Measurements from ENCODE around the gene FUT8.
A peak's percentile ranks its signal among the peaks of the same experiment; 100 is the strongest.
"Not testable (repeated sequence)": the region's sequence is repeated elsewhere in the genome, so short reads cannot be mapped to it uniquely, and the experiment has no call there.

FUT8 gene

DNA sequence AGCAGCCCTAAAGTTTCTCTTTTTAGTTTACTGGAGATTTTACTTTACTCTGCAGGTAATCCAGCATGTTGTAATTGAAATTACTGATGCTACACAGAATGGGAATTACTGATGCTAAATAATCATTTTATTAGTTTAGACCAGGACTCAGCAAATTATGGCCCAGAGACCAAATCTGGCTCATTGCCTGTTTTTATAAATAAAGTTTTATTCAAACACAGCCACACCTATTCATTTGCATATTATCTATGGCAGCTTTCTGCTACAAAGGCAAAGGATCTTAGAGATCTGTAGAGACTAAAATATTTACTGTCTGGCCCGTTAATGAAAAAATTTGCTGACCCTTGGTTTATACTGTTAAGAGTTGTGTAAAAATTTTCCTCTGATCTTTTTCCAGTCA is 216.1 kb downstream of the FUT8 start:
- no peak for DNase-seq

DNA sequence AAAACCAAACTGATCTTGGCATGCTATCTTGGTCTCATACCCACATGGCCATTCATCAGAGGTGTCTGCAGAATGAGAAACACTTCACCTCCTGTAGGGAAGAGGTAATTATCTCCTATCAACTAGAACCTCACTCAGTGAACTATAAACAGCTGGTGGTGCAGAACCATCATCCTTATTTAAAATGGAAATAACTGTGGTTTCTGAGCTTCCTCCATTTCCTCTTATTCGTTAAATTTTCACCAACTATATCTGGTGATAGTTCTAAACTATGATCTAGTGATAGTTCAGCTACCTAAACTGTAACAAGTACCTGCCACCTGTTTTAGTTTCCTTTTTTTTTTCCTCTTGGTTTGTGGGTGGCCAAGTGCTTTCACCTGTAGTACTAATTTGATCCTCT is 218.5 kb downstream of the FUT8 start:
- no peak for DNase-seq

- no peak for DNase-seq
These were observed 220.0 kb downstream of the FUT8 start for GRCh38 chr14:65632487-65632886.

GRCh38 chr14:65633666-65634065 is 221.1 kb downstream of the FUT8 start:
- not testable (repeated sequence) for DNase-seq

DNA sequence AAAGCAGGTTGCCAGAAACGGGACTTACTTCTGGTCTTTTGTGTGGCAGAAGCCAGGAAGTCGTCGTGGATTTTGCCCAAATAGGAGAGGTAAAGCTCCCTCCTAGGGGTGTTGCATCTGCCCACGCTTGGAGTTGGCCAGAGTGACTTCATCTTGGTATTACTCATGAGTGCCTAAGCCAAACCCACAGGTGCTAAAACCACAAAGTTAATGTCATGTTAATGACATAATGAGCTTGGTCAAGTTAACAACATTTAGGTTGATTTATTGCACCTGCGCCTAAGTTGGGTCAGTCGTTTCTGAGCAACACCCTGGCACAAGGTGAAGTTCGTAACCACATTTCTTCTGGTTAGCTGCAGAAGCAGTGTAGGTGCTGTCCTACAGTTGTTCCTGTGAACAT is 225.2 kb downstream of the FUT8 start:
- DNase-seq, result peak; percentile 7

DNA sequence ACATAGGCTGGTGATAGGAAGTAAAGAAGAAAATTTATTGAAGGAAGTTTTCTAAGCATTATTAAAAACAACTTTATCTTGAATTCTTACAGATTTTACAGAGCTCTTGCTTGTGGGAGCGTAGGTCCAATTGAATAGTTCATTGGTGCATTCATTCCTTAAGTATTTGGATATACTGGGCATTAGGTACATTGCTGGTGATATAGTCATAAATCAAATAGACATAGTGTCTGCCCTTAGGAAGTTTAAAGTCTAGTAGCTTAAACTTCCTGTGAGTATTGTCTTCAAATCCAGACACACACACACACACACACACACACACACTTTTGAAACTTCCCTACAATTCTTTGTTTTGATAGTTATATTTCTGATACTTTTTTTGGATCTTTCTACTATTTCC is 226.7 kb downstream of the FUT8 start:
- no peak for DNase-seq

GRCh38 chr14:65650826-65651225 is 238.3 kb downstream of the FUT8 start:
- no peak for DNase-seq

DNA sequence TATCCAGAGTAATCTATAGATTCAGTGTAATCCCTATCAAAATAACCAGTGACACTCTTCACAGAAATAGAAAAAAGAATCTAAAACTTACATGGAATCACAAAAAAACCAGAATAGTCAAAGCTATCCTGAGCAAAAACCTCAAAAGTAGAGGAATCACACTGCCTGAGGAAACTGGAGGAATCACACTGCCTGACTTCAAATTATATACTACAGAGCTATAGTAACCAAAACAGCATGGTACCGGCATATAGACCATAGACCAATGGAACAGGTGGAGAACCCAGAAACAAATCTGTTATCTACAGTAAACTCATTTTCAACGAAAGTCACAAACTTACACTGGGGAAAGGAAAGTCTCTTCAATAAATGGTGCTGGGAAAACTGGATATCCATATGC is 244.0 kb downstream of the FUT8 start:
- no peak for DNase-seq

- DNase-seq, result peak; percentile 22
These were observed 245.7 kb downstream of the FUT8 start for GRCh38 chr14:65658202-65658601.

GRCh38 chr14:65661865-65662264 is 249.3 kb downstream of the FUT8 start:
- DNase-seq, result no peak

GRCh38 chr14:65664436-65664835 is 251.9 kb downstream of the FUT8 start:
- DNase-seq, result no peak

DNA sequence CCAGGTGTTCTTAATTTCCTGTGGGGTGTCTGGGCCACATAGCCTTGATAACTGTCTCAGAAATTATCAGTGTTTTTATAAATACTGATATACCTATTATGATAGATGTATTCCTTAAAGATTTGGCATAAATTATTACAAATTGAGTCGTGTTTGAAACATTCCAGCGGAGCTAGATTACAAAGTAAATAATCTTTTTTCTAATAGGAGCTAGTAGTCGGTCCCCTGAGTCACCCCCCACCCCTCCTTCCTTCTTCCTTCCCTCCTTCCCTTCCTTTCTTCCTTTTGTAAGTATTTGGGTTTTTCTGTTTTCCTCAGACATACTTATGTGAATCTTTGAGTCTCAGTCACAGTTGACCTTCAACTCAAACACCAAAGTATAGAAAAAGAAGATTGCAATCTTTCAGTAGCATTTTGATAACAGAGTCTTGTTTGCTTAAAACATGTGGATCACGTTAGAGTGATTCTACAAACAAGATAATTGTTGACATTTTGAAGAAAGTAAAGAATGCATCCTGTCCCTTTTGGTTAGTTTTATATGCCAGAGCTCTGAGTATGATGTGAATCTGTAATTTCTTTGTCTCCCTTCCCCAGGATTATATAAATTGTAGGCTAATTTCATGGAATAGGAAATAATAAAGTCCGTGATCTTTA is 264.0 kb downstream of the FUT8 start:
- DNase-seq, result no peak

DNA sequence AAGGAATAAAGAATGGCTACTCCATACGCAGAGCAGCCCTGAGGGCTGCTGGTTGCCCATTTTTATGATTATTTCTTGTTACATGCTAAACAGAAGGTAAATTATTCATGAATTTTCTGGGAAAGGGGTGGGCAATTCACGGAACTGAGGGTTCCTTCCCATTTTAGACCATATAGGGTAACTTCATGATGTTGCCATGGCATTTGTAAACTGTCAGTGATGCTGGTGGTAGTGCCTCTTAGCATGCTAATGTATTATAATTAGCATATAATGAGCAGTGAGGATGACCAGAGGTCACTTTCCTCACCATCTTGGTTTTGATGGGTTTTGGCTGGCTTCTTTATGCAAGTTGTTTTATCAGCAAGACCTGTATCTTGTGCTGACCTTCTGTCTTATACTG is 273.0 kb downstream of the FUT8 start:
- DNase-seq, result no peak

DNA sequence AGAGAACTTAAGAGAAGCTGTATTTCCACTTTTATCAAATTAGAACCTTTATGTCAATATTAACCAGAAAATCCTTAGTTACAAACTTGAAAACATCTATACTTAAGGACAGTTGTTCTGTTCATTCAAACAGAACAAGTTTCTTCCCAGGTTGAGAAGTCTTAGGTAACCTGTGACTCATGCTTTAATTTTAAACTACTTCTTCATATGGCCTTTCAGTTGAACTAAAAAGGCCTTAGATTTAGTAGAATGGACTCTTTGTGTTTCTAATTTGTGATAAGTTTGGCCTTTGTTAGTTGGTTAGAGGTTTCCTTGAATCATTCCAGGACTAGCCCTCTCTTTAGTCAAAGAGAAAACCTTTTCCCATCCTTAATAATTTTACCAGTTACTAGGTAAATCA is 274.2 kb downstream of the FUT8 start:
- DNase-seq, result peak; percentile 42

DNA sequence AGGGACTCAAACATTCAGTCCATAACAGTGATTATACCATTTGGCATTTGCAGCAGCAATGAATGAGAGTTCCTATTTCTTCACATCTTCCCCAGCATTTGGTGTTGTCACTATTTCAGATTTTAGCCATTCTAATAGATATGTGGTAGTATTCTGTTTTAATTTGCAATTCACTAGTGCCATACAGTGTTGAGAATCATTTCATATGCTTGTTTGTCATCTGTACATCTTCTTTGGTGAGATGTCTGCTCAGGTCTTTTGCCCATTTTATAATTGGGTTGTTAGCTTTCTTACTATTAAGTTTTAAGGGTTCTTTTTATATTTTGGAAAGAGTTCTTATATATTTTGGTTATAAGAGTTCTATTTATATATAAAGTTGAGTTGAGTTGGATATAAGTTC is 276.5 kb downstream of the FUT8 start:
- DNase-seq, result no peak

DNA sequence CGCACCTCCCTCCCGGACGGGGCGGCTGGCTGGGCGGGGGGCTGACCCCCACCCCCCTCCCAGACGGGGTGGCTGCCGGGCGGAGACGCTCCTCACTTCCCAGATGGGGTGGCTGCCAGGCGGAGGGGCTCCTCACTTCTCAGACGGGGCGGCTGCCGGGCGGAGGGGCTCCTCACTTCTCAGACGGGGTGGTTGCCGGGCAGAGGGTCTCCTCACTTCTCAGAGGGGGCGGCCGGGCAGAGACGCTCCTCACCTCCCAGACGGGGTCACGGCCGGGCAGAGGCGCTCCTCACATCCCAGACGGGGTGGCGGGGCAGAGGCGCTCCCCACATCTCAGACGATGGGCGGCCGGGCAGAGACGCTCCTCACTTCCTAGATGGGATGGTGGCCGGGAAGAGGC is 280.0 kb downstream of the FUT8 start:
- not testable (repeated sequence) for DNase-seq

- DNase-seq, result no peak
These were observed 284.3 kb downstream of the FUT8 start for GRCh38 chr14:65696801-65697200.

- DNase-seq, result no peak
These were observed 291.0 kb downstream of the FUT8 start for GRCh38 chr14:65703521-65703920.

DNA sequence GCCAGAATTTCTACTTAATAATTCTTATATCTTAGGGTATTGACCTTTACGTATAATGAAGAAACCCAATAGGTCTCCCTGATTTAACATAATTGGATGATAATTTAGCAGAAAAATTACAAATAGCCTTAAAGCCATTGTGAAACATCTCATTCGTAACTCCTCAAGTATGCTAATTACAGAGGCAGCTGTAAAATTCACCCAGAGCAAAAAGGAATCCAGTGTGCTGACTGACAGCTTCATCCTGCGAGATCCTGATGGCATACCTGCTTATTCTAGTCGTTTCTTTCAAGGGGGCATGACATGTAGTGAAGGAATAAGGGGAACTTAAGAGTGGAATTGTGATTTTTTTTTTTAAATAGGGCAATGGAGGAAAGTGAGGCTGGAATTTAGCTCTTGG is 291.5 kb downstream of the FUT8 start:
- DNase-seq, result no peak

- DNase-seq, result no peak
These were observed 291.9 kb downstream of the FUT8 start for GRCh38 chr14:65704437-65704836.

DNA sequence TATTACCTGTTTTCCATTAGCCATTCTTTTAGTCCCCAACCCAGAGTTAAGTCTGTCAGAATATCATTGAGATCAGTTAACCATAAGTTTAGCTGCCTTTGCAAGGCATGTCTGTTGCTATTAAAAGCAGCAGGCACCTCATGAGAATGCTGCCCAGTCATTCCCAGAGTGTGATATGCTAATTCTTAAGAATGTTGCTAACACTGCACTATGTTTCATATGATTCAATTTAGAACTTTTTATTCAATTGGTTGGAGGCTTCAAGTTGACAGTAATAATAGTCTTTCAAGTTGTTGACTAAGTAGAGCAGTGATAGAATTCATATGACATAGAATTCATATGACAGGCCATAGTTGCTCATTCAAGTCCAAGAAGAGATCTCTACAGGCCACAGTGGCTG is 292.3 kb downstream of the FUT8 start:
- DNase-seq, result no peak

GRCh38 chr14:65709576-65709975 is 297.0 kb downstream of the FUT8 start:
- no peak for DNase-seq

DNA sequence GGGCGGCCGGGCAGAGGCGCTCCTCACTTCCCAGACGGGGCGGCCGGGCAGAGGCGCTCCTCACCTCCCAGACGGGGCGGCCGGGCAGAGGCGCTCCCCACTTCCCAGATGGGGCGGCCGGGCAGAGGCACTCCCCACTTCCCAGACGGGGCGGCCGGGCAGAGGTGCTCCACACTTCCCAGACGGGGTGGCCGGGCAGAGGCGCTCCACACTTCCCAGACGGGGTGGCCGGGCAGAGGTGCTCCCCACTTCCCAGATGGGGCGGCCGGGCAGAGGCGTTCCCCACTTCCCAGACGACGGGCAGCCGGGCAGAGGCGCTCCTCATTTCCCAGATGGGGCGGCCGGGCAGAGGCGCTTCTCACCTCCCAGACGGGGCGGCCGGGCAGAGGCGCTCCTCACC is 304.3 kb downstream of the FUT8 start:
- not testable (repeated sequence) for DNase-seq

- DNase-seq, result not testable (repeated sequence)
These were observed 304.9 kb downstream of the FUT8 start for GRCh38 chr14:65717384-65717915.

DNA sequence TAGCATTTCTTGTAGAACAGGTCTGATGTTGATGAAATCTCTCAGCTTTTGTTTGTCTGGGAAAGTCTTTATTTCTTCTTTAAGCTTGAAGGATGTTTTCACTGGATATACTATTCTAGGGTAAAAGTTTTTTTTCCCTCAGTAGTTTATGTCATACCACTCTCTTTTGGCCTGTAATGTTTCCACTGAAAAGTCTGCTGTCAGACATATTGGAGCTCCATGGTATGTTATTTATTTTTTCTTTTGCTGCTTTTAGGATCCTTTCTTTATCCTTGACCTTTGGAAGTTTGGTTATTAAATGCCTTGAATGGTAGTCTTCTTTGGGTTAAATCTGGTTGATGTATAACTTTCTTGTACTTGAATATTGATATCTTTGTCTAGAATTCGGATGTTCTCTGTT is 306.1 kb downstream of the FUT8 start:
- no peak for DNase-seq
